Pancreas (tissue), 10 donors: ENCODE data around the gene OR5K2. TPM values are rescaled to one million over a fixed set of nuclear protein-coding genes. Genes with fewer than 3 reads are reported as not detected.

Source experiments
- ATAC-seq, 4 donors: fragments of 200-7000 bp; cut with Tn5 transposase; one replicate each; pipeline versions ENCODE4 v1.8.0 to v1.9.1; 2020; ENCODE audit warnings: mild to moderate bottlenecking in 4 of 4, moderate library complexity in 4 of 4
- DNase-seq, 6 donors: peaks; one replicate each; pipeline ENCODE4 v3.0.0-alpha.2; 2020
- FAIRE-seq: peaks from 2 replicates; lab custom pipeline; 2012; peaks lifted over from hg19 to GRCh38; lab: Jason Lieb, UNC
- H3K27ac ChIP-seq, 4 donors: fragments of 200-600 bp; sonication (generic); 1 replicate in 3 of 4; 2 replicates in 1 of 4; pipeline versions ENCODE4 v1.5.0 to v1.8.0; 2020
- H3K27me3 ChIP-seq, 4 donors: fragments of 200-600 bp; one replicate each; pipeline ENCODE4 v1.8.0; 2021
- H3K36me3 ChIP-seq, 3 donors: fragments of 200-600 bp; sonication (generic) in 1 of 3; one replicate each; pipeline versions ENCODE4 v1.5.0 to v1.8.0; 2020 to 2021
- H3K4me1 ChIP-seq, 3 donors: fragments of 200-600 bp; one replicate each; pipeline ENCODE4 v1.8.0; 2021
- H3K4me3 ChIP-seq, 4 donors: fragments of 200-600 bp; sonication (generic) in 2 of 4; one replicate each; pipeline versions ENCODE4 v1.5.0 to v1.8.0; 2020 to 2021
- H3K9me3 ChIP-seq, 4 donors: fragments of 200-600 bp; one replicate each; pipeline ENCODE4 v1.8.0; 2021
- WGBS, 2 donors: extraction: QIAGEN DNeasy Blood & Tissue Kit; methylation state at CpG; one replicate each; pipeline ENCODE4 v1.1.7; 2013; 5-methylcytosine and 5-hydroxymethylcytosine counted together
- intact Hi-C, 3 donors: fragments of 100-400 bp; cut with DNase I; formaldehyde crosslinking; loops; one replicate each; pipeline versions ENCODE4 v1.11.1 to v1.14.2; 2022
- polyA plus RNA-seq, 2 donors: library from polyadenylated mRNA; stranded (reverse); fragments of 200-250 nt; gene quantifications; one replicate each; pipeline ENCODE4 v1.2.3, GENCODE V29; 2013
- total RNA-seq, 6 donors: library from RNA; stranded (reverse); fragmentation: NEBNext Ultra II Directional in 4 of 6; extraction: Animal tissue kit (Norgen Biotek cat#: 25700) in 4 of 6; gene quantifications; one replicate each; pipeline versions ENCODE4 v1.2.1 to v1.2.4, GENCODE V29; 2021 to 2023
- TF ChIP-seq, protein P1 (sequence below), 4 donors: fragments of 200-600 bp; sonication (generic) in 3 of 4; IDR thresholded peaks; one replicate each; pipeline versions ENCODE4 v1.5.0 to v1.8.0; 2021; ENCODE audit warnings: antibody characterized with exemption in 4 of 4
- donor health status: healthy with polysubstance abuse.
- donor health status: DM: no; HTN: no; CAD: no; lungs with moderate emphysema.
- donor health status: DM: no; HTN: no; CAD: no.
- donor health status: control.
- donor health status: control.
- donor health status: Bipolar disorder and iron deficiency.
- donor health status: DM: yes; HTN: yes; CAD: no.
- donor health status: DM: no; HTN: no; CAD: no.
- donor health status: DM: no; HTN: no; CAD: no.
- donor health status: DM: yes; HTN: yes; CAD: no.

The OR5K2 gene
- total and polyA plus RNA-seq, 8 donors: not detected

GRCh38 chr3:98519351-98519750, 21.9 kb downstream of the OR5K2 start:
- ATAC-seq: no peak
- 0 to 97% methylated on average over 1 of the region's 1 CpG for WGBS, 2 donors
- Histone ChIP-seq H3K4me3 (no peak overlapping the region), H3K36me3 (peaks cover 0 to 4% (median 0%) of the 10 kb centered on the region in 3 donors), H3K9me3 (no peaks in the 10 kb centered on the region), H3K4me1 (peaks cover 0 to 9% (median 7%) of the 10 kb centered on the region in 3 donors), H3K27me3 (no peaks in the 10 kb centered on the region), H3K27ac (no peak overlapping the region)
- intact Hi-C loops: no loop called here
- FAIRE-seq: no peak
- no peak for DNase-seq
- TF ChIP-seq, protein P1, sequence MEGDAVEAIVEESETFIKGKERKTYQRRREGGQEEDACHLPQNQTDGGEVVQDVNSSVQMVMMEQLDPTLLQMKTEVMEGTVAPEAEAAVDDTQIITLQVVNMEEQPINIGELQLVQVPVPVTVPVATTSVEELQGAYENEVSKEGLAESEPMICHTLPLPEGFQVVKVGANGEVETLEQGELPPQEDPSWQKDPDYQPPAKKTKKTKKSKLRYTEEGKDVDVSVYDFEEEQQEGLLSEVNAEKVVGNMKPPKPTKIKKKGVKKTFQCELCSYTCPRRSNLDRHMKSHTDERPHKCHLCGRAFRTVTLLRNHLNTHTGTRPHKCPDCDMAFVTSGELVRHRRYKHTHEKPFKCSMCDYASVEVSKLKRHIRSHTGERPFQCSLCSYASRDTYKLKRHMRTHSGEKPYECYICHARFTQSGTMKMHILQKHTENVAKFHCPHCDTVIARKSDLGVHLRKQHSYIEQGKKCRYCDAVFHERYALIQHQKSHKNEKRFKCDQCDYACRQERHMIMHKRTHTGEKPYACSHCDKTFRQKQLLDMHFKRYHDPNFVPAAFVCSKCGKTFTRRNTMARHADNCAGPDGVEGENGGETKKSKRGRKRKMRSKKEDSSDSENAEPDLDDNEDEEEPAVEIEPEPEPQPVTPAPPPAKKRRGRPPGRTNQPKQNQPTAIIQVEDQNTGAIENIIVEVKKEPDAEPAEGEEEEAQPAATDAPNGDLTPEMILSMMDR (IDR thresholded peaks at IDR 0.05): no peak

DNA sequence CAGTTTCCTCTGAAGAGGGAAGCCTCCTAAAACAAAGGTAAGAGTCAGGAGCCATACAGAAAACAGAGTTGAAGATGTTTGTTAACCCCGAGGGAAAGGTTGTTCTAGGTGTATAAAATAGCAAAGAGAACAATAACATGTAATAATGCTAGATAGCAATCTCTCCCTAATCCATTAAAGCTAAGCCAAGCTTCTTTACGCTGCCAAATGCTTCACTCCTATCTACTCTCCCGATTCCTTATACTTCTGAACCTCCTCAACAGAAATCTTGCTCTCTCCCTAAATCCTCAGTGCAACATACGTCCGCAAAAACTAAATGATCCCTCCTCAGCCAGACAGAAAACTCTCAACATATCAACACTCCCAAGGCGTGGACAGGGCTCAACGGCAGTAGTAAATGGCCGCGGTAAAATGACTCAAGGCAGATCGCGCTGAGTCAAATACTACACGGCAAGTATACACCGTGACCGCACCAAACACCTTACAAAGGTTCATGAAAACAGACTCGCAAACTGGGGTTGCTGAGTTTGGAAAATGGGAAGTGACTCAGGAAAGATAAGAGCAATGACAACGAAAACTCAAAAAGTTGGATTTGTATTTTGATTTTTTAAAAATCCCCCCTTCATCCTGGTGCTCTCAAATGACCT, 24.5 kb downstream of the OR5K2 start:
- intact Hi-C loops: no loop called here
- peak in 4 of 6 donors; percentile 34 to 47 (median 41) for DNase-seq
- TF ChIP-seq, protein P1 (IDR thresholded peaks at IDR 0.05): no peak
- Histone ChIP-seq H3K27ac (peak overlapping the region; percentile 87 to 95 (median 91)), H3K4me3 (peak overlapping the region; percentile 56 to 82 (median 74)), H3K36me3 (peaks cover 0 to 4% (median 0%) of the 10 kb centered on the region in 3 donors), H3K27me3 (no peaks in the 10 kb centered on the region), H3K4me1 (peaks cover 0 to 9% (median 7%) of the 10 kb centered on the region in 3 donors), H3K9me3 (no peaks in the 10 kb centered on the region)
- peak; percentile 17 for FAIRE-seq
- WGBS, 2 donors: 0% methylated on average over 16 of the region's 16 CpGs
- peak; percentile 59 to 80 (median 68) for ATAC-seq

- peaks cover 0 to 9% (median 7%) of the 10 kb centered on the region in 3 donors for H3K4me1 ChIP-seq
- no peaks in the 10 kb centered on the region for H3K27me3 ChIP-seq
- H3K9me3 ChIP-seq: no peaks in the 10 kb centered on the region
- intact Hi-C loops: no loop called here
- peak; percentile 83 for FAIRE-seq
- H3K36me3 ChIP-seq: peaks cover 0 to 4% (median 0%) of the 10 kb centered on the region in 3 donors
- TF ChIP-seq, protein P1 (IDR thresholded peaks at IDR 0.05): no peak
- WGBS, 2 donors: 0 to 1% methylated on average over 59 to 63 of the region's 63 CpGs
- peak; percentile 96 to 99 (median 98) for ATAC-seq
- peak within 1 kb of the TSS; percentile 87 to 95 (median 91) for H3K27ac ChIP-seq
- peak; percentile 95 to 98 (median 96) for DNase-seq
- peak within 1 kb of the TSS; percentile 56 to 82 (median 74) for H3K4me3 ChIP-seq
Measured at GRCh38 chr3:98522544-98523281, 25.2 kb downstream of the OR5K2 start, which contains the start of gene CLDND1. Gene CLDND1 (minus strand): TSS chr3:98522902. CDS start chr3:98521424, 1,478 bp downstream.

- ATAC-seq (no peak), DNase-seq (no peak), FAIRE-seq (no peak)
- Histone ChIP-seq H3K27me3 (no peaks in the 10 kb centered on the region), H3K4me1 (peaks cover 0 to 9% (median 7%) of the 10 kb centered on the region in 3 donors), H3K4me3 (no peak overlapping the region), H3K9me3 (no peaks in the 10 kb centered on the region), H3K27ac (no peak overlapping the region), H3K36me3 (no peaks in the 10 kb centered on the region)
- intact Hi-C loops: no loop called here
- WGBS, 2 donors: 74 to 82% methylated on average over 6 of the region's 6 CpGs
- TF ChIP-seq, protein P1 (IDR thresholded peaks at IDR 0.05): no peak
Measured at GRCh38 chr3:98525494-98525893, 28.0 kb downstream of the OR5K2 start.
